Thyroid gland (tissue), 4 donors: ENCODE data around the gene DDRGK1.

Experiments
- CTCF ChIP-seq, 6 experiments: fragments of 200-600 bp in 3 of 6; fragments of 450-650 bp in 3 of 6; sonication (generic) in 3 of 6; IDR thresholded peaks; one replicate each; pipeline ENCODE4 v1.5.1; 2016 to 2019; ENCODE audit warnings: antibody characterized with exemption in 6 of 6, mild to moderate bottlenecking in 2 of 6, inconsistent platforms in 1 of 6, moderate library complexity in 1 of 6
- POLR2A ChIP-seq, 2 donors: fragments of 450-650 bp; IDR thresholded peaks; one replicate each; pipeline ENCODE4 v1.6.1; 2017; ENCODE audit warnings: antibody characterized with exemption in 2 of 2, mild to moderate bottlenecking in 2 of 2, moderate library complexity in 1 of 2

- TF ChIP-seq CTCF (IDR thresholded peaks at IDR 0.05) (no peak), POLR2A (IDR thresholded peaks at IDR 0.05) (no peak)
These were observed 35.6 kb upstream of the DDRGK1 start for GRCh38 chr20:3239867-3240775.
